Measurements from ENCODE around the gene RABEP1.
"Not testable (repeated sequence)": the region's sequence is repeated elsewhere in the genome, so short reads cannot be mapped to it uniquely, and the experiment has no call there.

Gene RABEP1

GRCh38 chr17:5429191-5429887, 147.3 kb downstream of the RABEP1 start:
- DNase-seq, result no peak

DNA sequence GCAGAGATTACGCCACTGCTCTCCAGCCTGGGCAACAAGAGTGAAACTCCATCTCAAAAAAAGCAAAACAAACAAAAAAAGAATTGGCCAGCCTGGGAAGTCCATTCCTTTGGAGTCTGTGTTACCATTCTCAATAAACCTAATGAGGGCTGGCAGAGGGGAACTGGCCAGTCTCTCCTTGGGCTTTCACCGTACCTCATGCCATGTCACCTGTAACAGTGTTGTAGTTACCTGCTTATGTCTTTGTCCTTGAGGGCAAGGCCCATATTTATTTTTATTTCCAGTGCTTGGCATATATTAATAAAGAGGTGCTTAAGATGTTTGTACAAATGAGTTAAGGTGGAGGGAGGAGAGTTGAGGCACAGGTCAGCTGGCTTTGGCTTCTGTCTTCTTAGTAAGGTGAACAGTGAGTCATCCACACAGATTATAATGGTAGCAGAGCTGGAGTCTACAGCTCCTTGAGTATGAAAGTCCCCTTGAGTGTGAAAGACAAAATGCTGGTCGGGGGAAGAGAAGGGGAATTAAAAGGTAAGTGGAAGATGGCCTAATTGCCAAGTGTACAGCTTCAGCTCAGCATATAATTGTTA, 148.4 kb downstream of the RABEP1 start:
- no peak for DNase-seq

GRCh38 chr17:5431234-5431633, 149.2 kb downstream of the RABEP1 start:
- not testable (repeated sequence) for DNase-seq

GRCh38 chr17:5431949-5432556, 150.0 kb downstream of the RABEP1 start:
- no peak for DNase-seq

- DNase-seq, result no peak
These were observed 152.9 kb downstream of the RABEP1 start for GRCh38 chr17:5434984-5435383.

Measured in inflammatory macrophage (primary cell).